HepG2 (cell line): Measurements from ENCODE around the gene TSC22D1.

Experiments
- ATF6 ChIP-seq: sonication (generic); formaldehyde crosslinking; conservative IDR thresholded peaks from 2 replicates; pipeline ENCODE4 v1.4.0; 2020; ENCODE audit warnings: missing genetic modification reagents
- CTCF ChIP-seq: sonication (generic); formaldehyde crosslinking; IDR thresholded peaks from 2 replicates; pipeline ENCODE4 v1.5.0; 2020; ENCODE audit warnings: mild to moderate bottlenecking, missing genetic modification reagents, moderate library complexity
- KLF16 ChIP-seq, 2 experiments: sonication (generic) in 1 of 2; formaldehyde crosslinking in 1 of 2; IDR thresholded peaks; 2 replicates each; pipeline versions ENCODE4 v1.6.1 to v1.8.0; 2016 to 2023; ENCODE audit warnings: missing genetic modification reagents in 2 of 2, missing compliant biosample characterization in 1 of 2
- PBX2 ChIP-seq: IDR thresholded peaks from 2 replicates; pipeline ENCODE4 v1.6.1; 2016; ENCODE audit warnings: control low read depth
- PHF20 ChIP-seq: sonication (generic); formaldehyde crosslinking; IDR thresholded peaks from 2 replicates; pipeline ENCODE4 v1.5.0; 2020; ENCODE audit warnings: mild to moderate bottlenecking, missing genetic modification reagents
- TARDBP ChIP-seq: sonication (generic); formaldehyde crosslinking; IDR thresholded peaks from 2 replicates; pipeline ENCODE4 v1.8.0; 2022; ENCODE audit warnings: mild to moderate bottlenecking, missing genetic modification reagents
- USF2 ChIP-seq, 2 experiments: sonication (generic) in 1 of 2; formaldehyde crosslinking in 1 of 2; IDR thresholded peaks; 2 replicates each; pipeline versions ENCODE4 v1.5.1 to v1.6.1; 2011 to 2020; ENCODE audit warnings: borderline replicate concordance in 1 of 2, low read depth in 1 of 2, low read length in 1 of 2, mild to moderate bottlenecking in 1 of 2, missing genetic modification reagents in 1 of 2, moderate library complexity in 1 of 2

GRCh38 chr13:44395976-44396694, 180.0 kb downstream of the TSC22D1 start:
- TF ChIP-seq PHF20 (CRISPR knock-in tag) (no peak), ATF6 (CRISPR knock-in tag) (no peak), PBX2 (CRISPR knock-in tag) (no peak), TARDBP (CRISPR knock-in tag) (no peak), USF2 (IDR thresholded peaks at IDR 0.05; ENCODE audit: low read depth, low read length) (no peak), USF2 (CRISPR knock-in tag; IDR thresholded peaks at IDR 0.05; ENCODE audit: borderline replicate concordance) (no peak), KLF16 (CRISPR knock-in tag; IDR thresholded peaks at IDR 0.05) (no peak), CTCF (CRISPR knock-in tag) (no peak)
